Esophagus squamous epithelium (tissue), 5 donors: ENCODE measurements around the gene DNAJA3. TPM values are rescaled to one million over a fixed set of nuclear protein-coding genes. Genes with fewer than 3 reads are reported as not detected.

Source experiments
- DNase-seq: peaks from one replicate; lab custom pipeline; 2025; lab: John Stamatoyannopoulos, UW
- H3K27ac ChIP-seq, 4 donors: fragments of 200-600 bp; sonication (generic); one replicate each; pipeline ENCODE4 v1.5.1; 2016 to 2019; ENCODE audit warnings: mild to moderate bottlenecking in 1 of 4
- H3K27me3 ChIP-seq, 4 donors: fragments of 200-600 bp; sonication (generic); 1 replicate in 3 of 4; 2 replicates in 1 of 4; pipeline versions ENCODE4 v1.5.1 to v1.6.0; 2017 to 2021; ENCODE audit warnings: antibody characterized with exemption in 1 of 4
- H3K36me3 ChIP-seq, 3 donors: fragments of 200-600 bp; sonication (generic); one replicate each; pipeline ENCODE4 v1.5.1; 2016 to 2019
- H3K4me1 ChIP-seq, 3 donors: fragments of 200-600 bp; sonication (generic); one replicate each; pipeline ENCODE4 v1.5.1; 2017 to 2019
- H3K4me3 ChIP-seq, 4 donors: fragments of 200-600 bp; sonication (generic); 1 replicate in 3 of 4; 2 replicates in 1 of 4; pipeline ENCODE4 v1.5.1; 2016 to 2019; ENCODE audit warnings: mild to moderate bottlenecking in 2 of 4, moderate library complexity in 1 of 4
- H3K9me3 ChIP-seq, 3 donors: fragments of 200-600 bp; sonication (generic); one replicate each; pipeline ENCODE4 v1.5.1; 2016 to 2019
- CTCF ChIP-seq, 6 experiments: fragments of 450-650 bp in 4 of 6; fragments of 200-600 bp in 2 of 6; sonication (generic) in 2 of 6; IDR thresholded peaks; one replicate each; pipeline ENCODE4 v1.5.1; 2016 to 2019; ENCODE audit warnings: antibody characterized with exemption in 6 of 6, mild to moderate bottlenecking in 4 of 6, moderate library complexity in 4 of 6
- POLR2A ChIP-seq, 4 donors: fragments of 450-650 bp; IDR thresholded peaks; one replicate each; pipeline ENCODE4 v1.6.1; 2017; ENCODE audit warnings: antibody characterized with exemption in 4 of 4, mild to moderate bottlenecking in 4 of 4, moderate library complexity in 3 of 4
- WGBS, 2 donors: methylation state at CpG; one replicate each; pipeline ENCODE4 v1.1.5; 2018; 5-methylcytosine and 5-hydroxymethylcytosine counted together
- intact Hi-C: fragments of 100-400 bp; cut with DNase I; formaldehyde crosslinking; loops from one replicate; pipeline ENCODE4 v1.15.0; 2022
- total RNA-seq, 4 donors: library from RNA; depleted of rRNA; stranded (reverse); fragments of >200 nt; gene quantifications; one replicate each; pipeline ENCODE4 v1.1.0, GENCODE V29; 2016
- donor health status: DM: yes; HTN: yes; CAD: no.

The DNAJA3 gene
- total RNA-seq, 4 donors from 2014 or later: 45.2 to 59.1 (median 49.1) TPM

GRCh38 chr16:4404247-4404966 is 21.3 kb upstream of the DNAJA3 start:
- intact Hi-C loops: loop anchor here (5.0 kb wide), 1 partner anchor 47 kb away; no protein-coding TSS in a partner anchor
- peaks cover 0 to 28% (median 0%) of the 10 kb centered on the region in 3 donors for H3K4me1 ChIP-seq
- TF ChIP-seq CTCF (IDR thresholded peaks at IDR 0.05) (peak in 5 of 6 experiments; percentile 16 to 58 (median 36)), POLR2A (IDR thresholded peaks at IDR 0.05) (no peak)
- no peak overlapping the region for H3K27ac ChIP-seq
- H3K27me3 ChIP-seq: no peaks in the 10 kb centered on the region
- peaks cover 12 to 78% (median 17%) of the 10 kb centered on the region in 3 donors for H3K36me3 ChIP-seq
- H3K9me3 ChIP-seq: no peaks in the 10 kb centered on the region
- no peak overlapping the region for H3K4me3 ChIP-seq
- no peak for DNase-seq
- 80 to 83% methylated on average over 17 to 20 of the region's 20 CpGs for WGBS, 2 donors

GRCh38 chr16:4404967-4405696 is 20.5 kb upstream of the DNAJA3 start:
- Histone ChIP-seq H3K27ac (no peak overlapping the region), H3K9me3 (no peaks in the 10 kb centered on the region), H3K27me3 (no peaks in the 10 kb centered on the region), H3K36me3 (peaks cover 12 to 78% (median 17%) of the 10 kb centered on the region in 3 donors), H3K4me3 (no peak overlapping the region), H3K4me1 (peaks cover 0 to 35% (median 0%) of the 10 kb centered on the region in 3 donors)
- 67 to 96% methylated on average over 3 to 5 of the region's 24 CpGs for WGBS, 2 donors
- intact Hi-C loops: loop anchor here (5.0 kb wide), 1 partner anchor 48 kb away; no protein-coding TSS in a partner anchor
- no peak for TF ChIP-seq POLR2A (IDR thresholded peaks at IDR 0.05)
- TF ChIP-seq CTCF (IDR thresholded peaks at IDR 0.05): no peak
- no peak for DNase-seq

- peaks cover 17 to 84% (median 22%) of the 10 kb centered on the region in 3 donors for H3K36me3 ChIP-seq
- H3K27me3 ChIP-seq: no peaks in the 10 kb centered on the region
- H3K4me1 ChIP-seq: peaks cover 4 to 55% (median 8%) of the 10 kb centered on the region in 3 donors
- 79 to 93% methylated on average over 5 to 9 of the region's 22 CpGs for WGBS, 2 donors
- H3K27ac ChIP-seq: no peak overlapping the region
- no peak for TF ChIP-seq CTCF (IDR thresholded peaks at IDR 0.05)
- no peak for TF ChIP-seq POLR2A (IDR thresholded peaks at IDR 0.05)
- intact Hi-C loops: no loop called here
- no peak overlapping the region for H3K4me3 ChIP-seq
- no peaks in the 10 kb centered on the region for H3K9me3 ChIP-seq
- DNase-seq: no peak
Measured at GRCh38 chr16:4407543-4408322, 17.9 kb upstream of the DNAJA3 start.

GRCh38 chr16:4408323-4408690 is 17.4 kb upstream of the DNAJA3 start:
- H3K9me3 ChIP-seq: no peaks in the 10 kb centered on the region
- 70 to 85% methylated on average over 2 to 5 of the region's 10 CpGs for WGBS, 2 donors
- H3K27ac ChIP-seq: no peak overlapping the region
- TF ChIP-seq CTCF (IDR thresholded peaks at IDR 0.05) (no peak), POLR2A (IDR thresholded peaks at IDR 0.05) (no peak)
- peaks cover 17 to 84% (median 22%) of the 10 kb centered on the region in 3 donors for H3K36me3 ChIP-seq
- intact Hi-C loops: no loop called here
- H3K4me3 ChIP-seq: no peak overlapping the region
- no peak for DNase-seq
- no peaks in the 10 kb centered on the region for H3K27me3 ChIP-seq
- peaks cover 4 to 53% (median 8%) of the 10 kb centered on the region in 3 donors for H3K4me1 ChIP-seq
